ENCODE results near the gene ZFY.

DNA sequence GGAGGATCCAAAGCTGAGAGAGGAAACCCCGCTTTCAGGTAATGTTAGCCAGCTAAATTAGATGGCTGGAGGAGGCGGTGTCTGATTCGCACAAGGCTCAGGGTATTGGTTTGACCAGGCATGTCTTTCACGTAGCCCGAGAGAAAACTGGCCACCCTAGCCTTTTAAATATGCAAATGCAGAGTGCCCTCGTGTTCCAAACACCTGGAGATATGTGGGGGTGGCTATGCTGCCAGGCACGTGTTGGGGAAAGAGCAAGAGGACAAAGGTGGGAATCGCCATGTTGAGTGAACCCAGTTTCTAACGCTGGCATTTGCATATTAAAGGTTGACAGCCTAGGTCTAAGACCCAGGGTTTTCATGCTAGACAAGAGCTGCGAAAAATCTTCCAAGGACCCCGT is 84.4 kb downstream of the ZFY start:
- no peak for TF ChIP-seq SRF (IDR thresholded peaks at IDR 0.05; ENCODE audit: low read depth)
- TF ChIP-seq, protein P1, sequence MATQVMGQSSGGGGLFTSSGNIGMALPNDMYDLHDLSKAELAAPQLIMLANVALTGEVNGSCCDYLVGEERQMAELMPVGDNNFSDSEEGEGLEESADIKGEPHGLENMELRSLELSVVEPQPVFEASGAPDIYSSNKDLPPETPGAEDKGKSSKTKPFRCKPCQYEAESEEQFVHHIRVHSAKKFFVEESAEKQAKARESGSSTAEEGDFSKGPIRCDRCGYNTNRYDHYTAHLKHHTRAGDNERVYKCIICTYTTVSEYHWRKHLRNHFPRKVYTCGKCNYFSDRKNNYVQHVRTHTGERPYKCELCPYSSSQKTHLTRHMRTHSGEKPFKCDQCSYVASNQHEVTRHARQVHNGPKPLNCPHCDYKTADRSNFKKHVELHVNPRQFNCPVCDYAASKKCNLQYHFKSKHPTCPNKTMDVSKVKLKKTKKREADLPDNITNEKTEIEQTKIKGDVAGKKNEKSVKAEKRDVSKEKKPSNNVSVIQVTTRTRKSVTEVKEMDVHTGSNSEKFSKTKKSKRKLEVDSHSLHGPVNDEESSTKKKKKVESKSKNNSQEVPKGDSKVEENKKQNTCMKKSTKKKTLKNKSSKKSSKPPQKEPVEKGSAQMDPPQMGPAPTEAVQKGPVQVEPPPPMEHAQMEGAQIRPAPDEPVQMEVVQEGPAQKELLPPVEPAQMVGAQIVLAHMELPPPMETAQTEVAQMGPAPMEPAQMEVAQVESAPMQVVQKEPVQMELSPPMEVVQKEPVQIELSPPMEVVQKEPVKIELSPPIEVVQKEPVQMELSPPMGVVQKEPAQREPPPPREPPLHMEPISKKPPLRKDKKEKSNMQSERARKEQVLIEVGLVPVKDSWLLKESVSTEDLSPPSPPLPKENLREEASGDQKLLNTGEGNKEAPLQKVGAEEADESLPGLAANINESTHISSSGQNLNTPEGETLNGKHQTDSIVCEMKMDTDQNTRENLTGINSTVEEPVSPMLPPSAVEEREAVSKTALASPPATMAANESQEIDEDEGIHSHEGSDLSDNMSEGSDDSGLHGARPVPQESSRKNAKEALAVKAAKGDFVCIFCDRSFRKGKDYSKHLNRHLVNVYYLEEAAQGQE (IDR thresholded peaks at IDR 0.05; ENCODE audit: low read depth) = no peak
- TF ChIP-seq, protein P2, sequence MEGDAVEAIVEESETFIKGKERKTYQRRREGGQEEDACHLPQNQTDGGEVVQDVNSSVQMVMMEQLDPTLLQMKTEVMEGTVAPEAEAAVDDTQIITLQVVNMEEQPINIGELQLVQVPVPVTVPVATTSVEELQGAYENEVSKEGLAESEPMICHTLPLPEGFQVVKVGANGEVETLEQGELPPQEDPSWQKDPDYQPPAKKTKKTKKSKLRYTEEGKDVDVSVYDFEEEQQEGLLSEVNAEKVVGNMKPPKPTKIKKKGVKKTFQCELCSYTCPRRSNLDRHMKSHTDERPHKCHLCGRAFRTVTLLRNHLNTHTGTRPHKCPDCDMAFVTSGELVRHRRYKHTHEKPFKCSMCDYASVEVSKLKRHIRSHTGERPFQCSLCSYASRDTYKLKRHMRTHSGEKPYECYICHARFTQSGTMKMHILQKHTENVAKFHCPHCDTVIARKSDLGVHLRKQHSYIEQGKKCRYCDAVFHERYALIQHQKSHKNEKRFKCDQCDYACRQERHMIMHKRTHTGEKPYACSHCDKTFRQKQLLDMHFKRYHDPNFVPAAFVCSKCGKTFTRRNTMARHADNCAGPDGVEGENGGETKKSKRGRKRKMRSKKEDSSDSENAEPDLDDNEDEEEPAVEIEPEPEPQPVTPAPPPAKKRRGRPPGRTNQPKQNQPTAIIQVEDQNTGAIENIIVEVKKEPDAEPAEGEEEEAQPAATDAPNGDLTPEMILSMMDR (IDR thresholded peaks at IDR 0.05 in 2 of 3, conservative IDR thresholded peaks at IDR 0.05 in 1 of 3; ENCODE audit: borderline replicate concordance in 1 of 3, insufficient read depth in 1 of 3, low read depth in 2 of 3, low read length in 2 of 3) = no peak
- no peak for TF ChIP-seq POLR2A (IDR thresholded peaks at IDR 0.05; ENCODE audit: borderline replicate concordance, extremely low read depth, insufficient read depth, insufficient read length)
- TF ChIP-seq SP1 (IDR thresholded peaks at IDR 0.05; ENCODE audit: low read depth) = no peak
- TF ChIP-seq YY1 (IDR thresholded peaks at IDR 0.05; ENCODE audit: extremely low read depth, insufficient replicate concordance, low read depth, low read length) = no peak
- TF ChIP-seq, protein P3, sequence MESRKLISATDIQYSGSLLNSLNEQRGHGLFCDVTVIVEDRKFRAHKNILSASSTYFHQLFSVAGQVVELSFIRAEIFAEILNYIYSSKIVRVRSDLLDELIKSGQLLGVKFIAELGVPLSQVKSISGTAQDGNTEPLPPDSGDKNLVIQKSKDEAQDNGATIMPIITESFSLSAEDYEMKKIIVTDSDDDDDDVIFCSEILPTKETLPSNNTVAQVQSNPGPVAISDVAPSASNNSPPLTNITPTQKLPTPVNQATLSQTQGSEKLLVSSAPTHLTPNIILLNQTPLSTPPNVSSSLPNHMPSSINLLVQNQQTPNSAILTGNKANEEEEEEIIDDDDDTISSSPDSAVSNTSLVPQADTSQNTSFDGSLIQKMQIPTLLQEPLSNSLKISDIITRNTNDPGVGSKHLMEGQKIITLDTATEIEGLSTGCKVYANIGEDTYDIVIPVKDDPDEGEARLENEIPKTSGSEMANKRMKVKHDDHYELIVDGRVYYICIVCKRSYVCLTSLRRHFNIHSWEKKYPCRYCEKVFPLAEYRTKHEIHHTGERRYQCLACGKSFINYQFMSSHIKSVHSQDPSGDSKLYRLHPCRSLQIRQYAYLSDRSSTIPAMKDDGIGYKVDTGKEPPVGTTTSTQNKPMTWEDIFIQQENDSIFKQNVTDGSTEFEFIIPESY (IDR thresholded peaks at IDR 0.05; ENCODE audit: extremely low read depth, insufficient replicate concordance, low read length) = no peak
- TF ChIP-seq EGR1 (IDR thresholded peaks at IDR 0.05; ENCODE audit: low read depth) = no peak
- TF ChIP-seq EZH2 (IDR thresholded peaks at IDR 0.05) = no peak
- TF ChIP-seq ZNF274 (IDR thresholded peaks at IDR 0.05; ENCODE audit: low read depth, low read length) = no peak

All from HCT116 (cell line).